BJ (cell line): Measurements from ENCODE around the gene ATF7. TPM values are rescaled to one million over a fixed set of nuclear protein-coding genes. Genes with fewer than 3 reads are reported as not detected.

Experiments used
- CTCF ChIA-PET: fragments of 350-600 bp; formaldehyde crosslinking; extraction: SDS; loops from one replicate; lab custom pipeline; 2021; ENCODE audit warnings: antibody characterized with exemption, inconsistent platforms; lab: Yijun Ruan, JAX
- POLR2A ChIA-PET: fragments of 300-600 bp; sonication (Branson Sonifier 250); formaldehyde crosslinking; extraction: SDS; loops from one replicate; lab custom pipeline; 2021; ENCODE audit warnings: antibody characterized with exemption; lab: Charles Lee
- DNase-seq: peaks from one replicate; pipeline ENCODE4 v3.0.0-alpha.2; 2011; ENCODE audit warnings: low read depth
- H3K27me3 ChIP-seq: 2 replicates; pipeline ENCODE4 v1.6.0; 2011; ENCODE audit warnings: low read length; ENCODE audit not compliant: control insufficient read depth, insufficient read depth
- H3K36me3 ChIP-seq: 2 replicates; pipeline ENCODE4 v1.5.1; 2011; ENCODE audit warnings: low read length; ENCODE audit not compliant: control insufficient read depth, insufficient read depth
- H3K4me3 ChIP-seq: 2 replicates; pipeline ENCODE4 v1.5.1; 2011; ENCODE audit warnings: low read depth, mild to moderate bottlenecking, control low read depth, low read length
- polyA plus RNA-seq: library from polyadenylated mRNA; depleted of rRNA; stranded (reverse); fragments of >200 nt; gene quantifications from 2 replicates; pipeline ENCODE4 v1.2.3, GENCODE V29; 2011
- TF ChIP-seq, protein P1 (sequence below): IDR thresholded peaks from 2 replicates; pipeline ENCODE4 v1.5.1; 2011; ENCODE audit warnings: low read depth, mild to moderate bottlenecking, control low read depth, inconsistent platforms, low read length, moderate library complexity; ENCODE audit not compliant: insufficient read depth

The ATF7 gene
- polyA plus RNA-seq, 1 experiment: 21.8 TPM

GRCh38 chr12:53478865-53479264, 147.3 kb downstream of the ATF7 start:
- peaks cover 42% of the 10 kb centered on the region for H3K36me3 ChIP-seq
- H3K4me3 ChIP-seq: no peak overlapping the region
- TF ChIP-seq, protein P1, sequence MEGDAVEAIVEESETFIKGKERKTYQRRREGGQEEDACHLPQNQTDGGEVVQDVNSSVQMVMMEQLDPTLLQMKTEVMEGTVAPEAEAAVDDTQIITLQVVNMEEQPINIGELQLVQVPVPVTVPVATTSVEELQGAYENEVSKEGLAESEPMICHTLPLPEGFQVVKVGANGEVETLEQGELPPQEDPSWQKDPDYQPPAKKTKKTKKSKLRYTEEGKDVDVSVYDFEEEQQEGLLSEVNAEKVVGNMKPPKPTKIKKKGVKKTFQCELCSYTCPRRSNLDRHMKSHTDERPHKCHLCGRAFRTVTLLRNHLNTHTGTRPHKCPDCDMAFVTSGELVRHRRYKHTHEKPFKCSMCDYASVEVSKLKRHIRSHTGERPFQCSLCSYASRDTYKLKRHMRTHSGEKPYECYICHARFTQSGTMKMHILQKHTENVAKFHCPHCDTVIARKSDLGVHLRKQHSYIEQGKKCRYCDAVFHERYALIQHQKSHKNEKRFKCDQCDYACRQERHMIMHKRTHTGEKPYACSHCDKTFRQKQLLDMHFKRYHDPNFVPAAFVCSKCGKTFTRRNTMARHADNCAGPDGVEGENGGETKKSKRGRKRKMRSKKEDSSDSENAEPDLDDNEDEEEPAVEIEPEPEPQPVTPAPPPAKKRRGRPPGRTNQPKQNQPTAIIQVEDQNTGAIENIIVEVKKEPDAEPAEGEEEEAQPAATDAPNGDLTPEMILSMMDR: no peak
- ChIA-PET POLR2A (interaction anchor here (0.6 to 1.0 kb wide), 4 partner anchors 18 to 345 kb away, joined by 3 to 8 read pairs (median 6); no protein-coding TSS in a partner anchor), CTCF (interaction anchor here (0.9 to 4.4 kb wide), 5 partner anchors 11 to 157 kb away, joined by 3 to 25 read pairs (median 5); partner anchors contain the start of gene AAAS)
- DNase-seq: no peak
- no peaks in the 10 kb centered on the region for H3K27me3 ChIP-seq

GRCh38 chr12:53476769-53477209, 149.4 kb downstream of the ATF7 start:
- no peak for DNase-seq
- POLR2A ChIA-PET: no interaction called here

DNA sequence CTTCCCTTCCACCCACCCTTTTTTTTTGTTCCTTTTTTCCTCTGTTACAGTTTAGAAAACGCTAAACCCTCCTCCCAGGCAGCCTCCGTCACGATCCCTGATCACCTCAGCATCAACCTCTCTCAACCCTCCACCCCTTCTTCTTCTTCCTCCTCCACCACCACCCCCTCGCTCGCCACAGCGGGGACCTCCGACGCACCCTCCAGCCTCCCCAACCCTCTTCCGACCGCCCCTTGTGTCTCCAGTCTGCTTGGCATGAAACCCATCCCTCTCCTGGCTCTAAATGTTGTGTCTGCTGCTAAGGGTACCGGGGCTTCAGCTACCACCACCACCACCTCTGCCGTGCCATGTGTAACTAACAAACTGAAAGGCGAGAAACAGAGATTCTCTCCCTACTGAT, 151.4 kb downstream of the ATF7 start:
- ChIA-PET CTCF (interaction anchor here (0.6 to 4.4 kb wide), 6 partner anchors 10 to 238 kb away, joined by 3 to 25 read pairs (median 3); partner anchors contain the start of gene AAAS), POLR2A (no interaction called here)
- DNase-seq: no peak
- no peak overlapping the region for H3K4me3 ChIP-seq
- H3K27me3 ChIP-seq: no peaks in the 10 kb centered on the region
- peaks cover 21% of the 10 kb centered on the region for H3K36me3 ChIP-seq
- TF ChIP-seq, protein P1: no peak

More at GRCh38 chr12:53476769-53477209, 149.4 kb downstream of the ATF7 start:
- TF ChIP-seq, protein P1: peak; percentile 44
- Histone ChIP-seq H3K4me3 (no peak overlapping the region), H3K36me3 (peaks cover 27% of the 10 kb centered on the region), H3K27me3 (no peaks in the 10 kb centered on the region)
- CTCF ChIA-PET: interaction anchor here (0.7 to 4.4 kb wide), 13 partner anchors 12 to 111 kb away, joined by 3 to 25 read pairs (median 4); partner anchors contain the start of genes NPFF and TARBP2

DNA sequence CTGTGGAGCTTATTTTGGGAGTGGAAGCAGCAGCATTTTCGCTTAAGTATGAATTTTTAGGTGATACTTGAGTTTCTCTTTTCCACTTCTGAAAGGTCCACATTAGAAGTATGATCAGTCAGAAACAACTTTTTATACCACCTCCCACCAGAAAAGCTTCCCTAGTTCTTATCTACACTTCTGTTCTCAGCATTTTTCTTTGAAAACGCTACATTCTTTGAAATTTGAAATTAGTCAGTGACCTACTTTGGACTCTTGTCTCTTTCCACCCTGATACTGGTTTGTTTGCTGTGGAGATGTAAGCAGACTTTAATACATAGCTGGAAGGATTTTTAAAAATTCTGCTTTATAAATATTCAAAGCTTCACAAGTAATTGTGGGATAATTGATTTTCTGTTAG, 152.1 kb downstream of the ATF7 start:
- no peaks in the 10 kb centered on the region for H3K27me3 ChIP-seq
- peaks cover 22% of the 10 kb centered on the region for H3K36me3 ChIP-seq
- DNase-seq: no peak
- TF ChIP-seq, protein P1: no peak
- H3K4me3 ChIP-seq: no peak overlapping the region
- ChIA-PET POLR2A (no interaction called here), CTCF (interaction anchor here (0.8 to 1.6 kb wide), 6 partner anchors 8 to 152 kb away, joined by 3 to 10 read pairs (median 3); partner anchors contain the start of gene AAAS)

- POLR2A ChIA-PET: interaction anchor here (1.1 kb wide), 1 partner anchor 31 kb away, joined by 16 read pairs; the partner anchor contains the start of gene PRR13
- TF ChIP-seq, protein P1: no peak
- Histone ChIP-seq H3K36me3 (peaks cover 31% of the 10 kb centered on the region), H3K27me3 (no peaks in the 10 kb centered on the region), H3K4me3 (no peak overlapping the region)
- CTCF ChIA-PET: interaction anchor here (0.6 kb wide), 2 partner anchors 149 to 441 kb away, joined by 3 to 4 read pairs; no protein-coding TSS in a partner anchor
- DNase-seq: no peak
Measured at GRCh38 chr12:53472056-53472582, 154.1 kb downstream of the ATF7 start.
